Heart left ventricle (tissue), 16 donors: ENCODE measurements around the gene FNIP1. TPM values are rescaled to one million over a fixed set of nuclear protein-coding genes. Genes with fewer than 3 reads are reported as not detected.

Experiments
- ATAC-seq, 4 donors: fragments of 200-7000 bp; cut with Tn5 transposase; one replicate each; pipeline ENCODE4 v1.9.1; 2020 to 2022; ENCODE audit warnings: moderate library complexity in 4 of 4, mild to moderate bottlenecking in 3 of 4, moderate number of reproducible peaks in 1 of 4
- DNase-seq, 5 donors: peaks; one replicate each; pipeline ENCODE4 v3.0.0-alpha.2; 2020
- H3K27ac ChIP-seq, 12 donors: fragments of 200-600 bp; sonication (generic) in 4 of 12; one replicate each; pipeline versions ENCODE4 v1.5.0 to v1.8.0; 2016 to 2022; ENCODE audit warnings: mild to moderate bottlenecking in 2 of 12
- H3K27me3 ChIP-seq, 9 donors: fragments of 200-600 bp; sonication (generic) in 2 of 9; one replicate each; pipeline versions ENCODE4 v1.5.1 to v1.8.0; 2016 to 2022; ENCODE audit warnings: mild to moderate bottlenecking in 3 of 9
- H3K36me3 ChIP-seq, 9 donors: fragments of 200-600 bp; sonication (generic) in 2 of 9; one replicate each; pipeline versions ENCODE4 v1.5.0 to v1.8.0; 2018 to 2022; ENCODE audit warnings: mild to moderate bottlenecking in 2 of 9
- H3K4me1 ChIP-seq, 12 donors: fragments of 200-600 bp; sonication (generic) in 4 of 12; one replicate each; pipeline versions ENCODE4 v1.5.0 to v1.8.0; 2016 to 2022; ENCODE audit warnings: mild to moderate bottlenecking in 3 of 12
- H3K4me3 ChIP-seq, 12 donors: fragments of 200-600 bp; sonication (generic) in 4 of 12; one replicate each; pipeline versions ENCODE4 v1.5.0 to v1.8.0; 2017 to 2022; ENCODE audit warnings: mild to moderate bottlenecking in 9 of 12, moderate library complexity in 4 of 12
- H3K9me3 ChIP-seq, 12 donors: fragments of 200-600 bp; sonication (generic) in 4 of 12; one replicate each; pipeline versions ENCODE4 v1.5.0 to v1.8.0; 2016 to 2022; ENCODE audit warnings: mild to moderate bottlenecking in 1 of 12
- POLR2A ChIP-seq, 2 donors: fragments of 450-650 bp; IDR thresholded peaks; one replicate each; pipeline ENCODE4 v1.6.1; 2017; ENCODE audit warnings: antibody characterized with exemption in 2 of 2, mild to moderate bottlenecking in 2 of 2, moderate library complexity in 2 of 2
- WGBS, 4 donors: extraction: QIAGEN DNeasy Blood & Tissue Kit in 2 of 4; methylation state at CpG; one replicate each; pipeline versions ENCODE4 v1.1.5 to v1.1.7; 2013 to 2018; 5-methylcytosine and 5-hydroxymethylcytosine counted together
- intact Hi-C, 10 donors: fragments of 100-400 bp; cut with DNase I; formaldehyde crosslinking; loops; one replicate each; pipeline versions ENCODE4 v1.11.1 to v1.14.2; 2022
- polyA plus RNA-seq, 2 donors: library from polyadenylated mRNA; stranded (reverse); fragments of 200-250 nt; gene quantifications; one replicate each; pipeline ENCODE4 v1.2.3, GENCODE V29; 2013
- total RNA-seq, 9 donors: library from RNA; depleted of rRNA in 2 of 9; stranded (reverse); fragments of >200 nt in 2 of 9; fragmentation: NEBNext Ultra II Directional in 3 of 9; extraction: Animal tissue kit (Norgen Biotek cat#: 25700) in 3 of 9; gene quantifications; one replicate each; pipeline versions ENCODE4 v1.1.0 to v1.2.4, GENCODE V29; 2016 to 2023
- TF ChIP-seq, protein P1 (sequence below), 12 donors: fragments of 200-600 bp; sonication (generic) in 4 of 12; IDR thresholded peaks; one replicate each; pipeline versions ENCODE4 v1.5.0 to v1.8.0; 2018 to 2022; ENCODE audit warnings: antibody characterized with exemption in 12 of 12, mild to moderate bottlenecking in 5 of 12
- donor health status: ischemic (EF 13 %, LVEDD 7.1; RV severe dilation, severe dysfunction).
- donor health status: healthy with polysubstance abuse.
- donor health status: DM: no; HTN: yes; CAD: no.
- donor health status: DM: no; HTN: no; CAD: no.
- donor health status: ischemic (EF 25% LVEDD 6.9; RV normal size, moderate dysfunction).
- donor health status: ischemic (EF 25% LVEDD 5.7; RV mildly dilated, moderate dysfunction).
- donor health status: healthy.
- donor health status: DM: yes; HTN: yes; CAD: no.
- donor health status: ischemic (EF 35%, LVEDD 5.7; RV mildly dilated, moderate dysfunction).
- donor health status: nonischemic (EF 11% LVEDD 7.7; RV severe dilation, severe dysfunction).
- donor health status: DM: yes; HTN: yes; CAD: no.
- donor health status: PGD.
- donor health status: ischemic (EF 29% LVEDD 5.4; RV normal size, mild dysfunction).
- donor health status: nonischemic (EF 23%, LVEDD 6.1; RV moderate dilation, normal function).

Gene FNIP1
- total and polyA plus RNA-seq, 11 donors, result 5.6 to 41.3 (median 33.7) TPM

- no peak for ATAC-seq
- H3K4me1 ChIP-seq, result peaks cover 0 to 7% (median 0%) of the 10 kb centered on the region in 12 donors
- intact Hi-C loops, result no loop called here
- WGBS, 4 donors, result 95 to 99% (median 98%) methylated on average over 5 to 9 of the region's 9 CpGs
- H3K9me3 ChIP-seq, result peaks cover 0 to 17% (median 2%) of the 10 kb centered on the region in 12 donors
- no peak overlapping the region for H3K27ac ChIP-seq
- peaks cover 0 to 80% (median 57%) of the 10 kb centered on the region in 9 donors for H3K36me3 ChIP-seq
- no peaks in the 10 kb centered on the region for H3K27me3 ChIP-seq
- TF ChIP-seq, protein P1, sequence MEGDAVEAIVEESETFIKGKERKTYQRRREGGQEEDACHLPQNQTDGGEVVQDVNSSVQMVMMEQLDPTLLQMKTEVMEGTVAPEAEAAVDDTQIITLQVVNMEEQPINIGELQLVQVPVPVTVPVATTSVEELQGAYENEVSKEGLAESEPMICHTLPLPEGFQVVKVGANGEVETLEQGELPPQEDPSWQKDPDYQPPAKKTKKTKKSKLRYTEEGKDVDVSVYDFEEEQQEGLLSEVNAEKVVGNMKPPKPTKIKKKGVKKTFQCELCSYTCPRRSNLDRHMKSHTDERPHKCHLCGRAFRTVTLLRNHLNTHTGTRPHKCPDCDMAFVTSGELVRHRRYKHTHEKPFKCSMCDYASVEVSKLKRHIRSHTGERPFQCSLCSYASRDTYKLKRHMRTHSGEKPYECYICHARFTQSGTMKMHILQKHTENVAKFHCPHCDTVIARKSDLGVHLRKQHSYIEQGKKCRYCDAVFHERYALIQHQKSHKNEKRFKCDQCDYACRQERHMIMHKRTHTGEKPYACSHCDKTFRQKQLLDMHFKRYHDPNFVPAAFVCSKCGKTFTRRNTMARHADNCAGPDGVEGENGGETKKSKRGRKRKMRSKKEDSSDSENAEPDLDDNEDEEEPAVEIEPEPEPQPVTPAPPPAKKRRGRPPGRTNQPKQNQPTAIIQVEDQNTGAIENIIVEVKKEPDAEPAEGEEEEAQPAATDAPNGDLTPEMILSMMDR (IDR thresholded peaks at IDR 0.05), result no peak
- no peak for TF ChIP-seq POLR2A (IDR thresholded peaks at IDR 0.05)
- DNase-seq, result peak in 1 of 5 donors; percentile 42
- no peak overlapping the region for H3K4me3 ChIP-seq
Measured at GRCh38 chr5:131659841-131660240, 137.0 kb downstream of the FNIP1 start.

- WGBS, 4 donors, result 97 to 99% (median 98%) methylated on average over 13 of the region's 13 CpGs
- ATAC-seq (peak in 2 of 4 donors; percentile 19 to 50), DNase-seq (peak in 1 of 5 donors; percentile 48)
- peaks cover 0 to 17% (median 2%) of the 10 kb centered on the region in 12 donors for H3K9me3 ChIP-seq
- peaks cover 0 to 7% (median 0%) of the 10 kb centered on the region in 12 donors for H3K4me1 ChIP-seq
- H3K27ac ChIP-seq, result no peak overlapping the region
- H3K36me3 ChIP-seq, result peaks cover 0 to 82% (median 51%) of the 10 kb centered on the region in 9 donors
- no peak overlapping the region for H3K4me3 ChIP-seq
- intact Hi-C loops, result no loop called here
- H3K27me3 ChIP-seq, result no peaks in the 10 kb centered on the region
- TF ChIP-seq POLR2A (IDR thresholded peaks at IDR 0.05), result no peak
- TF ChIP-seq, protein P1 (IDR thresholded peaks at IDR 0.05), result no peak
Measured at GRCh38 chr5:131659290-131659689, 137.5 kb downstream of the FNIP1 start.

GRCh38 chr5:131654776-131655175 lies 142.0 kb downstream of the FNIP1 start:
- Histone ChIP-seq H3K9me3 (peaks cover 0 to 6% (median 0%) of the 10 kb centered on the region in 12 donors), H3K36me3 (peaks cover 0 to 83% (median 48%) of the 10 kb centered on the region in 9 donors)
- ATAC-seq, result no peak

DNA sequence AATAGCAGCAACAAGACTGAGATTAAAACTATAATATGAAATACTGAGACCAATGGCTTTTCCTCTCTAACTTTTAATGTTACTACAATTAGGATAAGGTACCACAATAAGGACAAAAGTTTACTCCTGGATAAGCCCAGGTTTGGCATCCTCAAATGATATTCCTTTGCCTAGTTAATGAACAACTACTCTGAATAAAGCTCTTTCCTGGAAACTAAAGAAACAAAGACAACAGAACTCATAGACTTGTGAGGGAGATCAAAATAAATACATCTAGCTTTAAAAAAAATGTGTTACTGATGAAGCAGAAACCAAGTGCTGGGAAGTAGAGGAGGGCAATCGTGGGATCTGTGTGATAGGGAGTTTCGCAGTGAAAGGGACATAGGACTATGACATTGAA lies 142.5 kb downstream of the FNIP1 start:
- TF ChIP-seq, protein P1 (IDR thresholded peaks at IDR 0.05), result no peak
- no peak for TF ChIP-seq POLR2A (IDR thresholded peaks at IDR 0.05)
- WGBS, 4 donors, result 84 to 92% (median 86%) methylated on average over 2 of the region's 2 CpGs
- ATAC-seq (no peak), DNase-seq (no peak)
- Histone ChIP-seq H3K4me1 (peaks cover 0 to 5% (median 0%) of the 10 kb centered on the region in 12 donors), H3K36me3 (peaks cover 0 to 83% (median 48%) of the 10 kb centered on the region in 9 donors), H3K4me3 (no peak overlapping the region), H3K9me3 (peaks cover 0 to 1% (median 0%) of the 10 kb centered on the region in 12 donors), H3K27me3 (no peaks in the 10 kb centered on the region), H3K27ac (no peak overlapping the region)
- intact Hi-C loops, result no loop called here

More at GRCh38 chr5:131654776-131655175, 142.0 kb downstream of the FNIP1 start:
- TF ChIP-seq, protein P1 (IDR thresholded peaks at IDR 0.05), result no peak
- TF ChIP-seq POLR2A (IDR thresholded peaks at IDR 0.05), result no peak
- Histone ChIP-seq H3K27me3 (no peaks in the 10 kb centered on the region), H3K4me1 (peaks cover 0 to 5% (median 0%) of the 10 kb centered on the region in 12 donors), H3K27ac (no peak overlapping the region), H3K4me3 (no peak overlapping the region)
- WGBS, 4 donors, result 92 to 98% (median 94%) methylated on average over 2 of the region's 2 CpGs
- intact Hi-C loops, result no loop called here
- no peak for DNase-seq
